ENCODE data around the gene MRPL55.

The MRPL55 gene

GRCh38 chr1:228109073-228109961 lies at the start of gene MRPL55:
Gene MRPL55 (minus strand): TSS chr1:228109299. CDS start chr1:228108260, 1,039 bp downstream.
- peak within 1 kb of the TSS; percentile 95 for H3K4me3 ChIP-seq (replicated peaks; ENCODE audit: low read depth, low read length)
- DNase-seq (ENCODE audit: low read depth) = peak; percentile 97
- no peak for TF ChIP-seq CTCF (IDR thresholded peaks at IDR 0.05; ENCODE audit: low read length, missing control alignments)

DNA sequence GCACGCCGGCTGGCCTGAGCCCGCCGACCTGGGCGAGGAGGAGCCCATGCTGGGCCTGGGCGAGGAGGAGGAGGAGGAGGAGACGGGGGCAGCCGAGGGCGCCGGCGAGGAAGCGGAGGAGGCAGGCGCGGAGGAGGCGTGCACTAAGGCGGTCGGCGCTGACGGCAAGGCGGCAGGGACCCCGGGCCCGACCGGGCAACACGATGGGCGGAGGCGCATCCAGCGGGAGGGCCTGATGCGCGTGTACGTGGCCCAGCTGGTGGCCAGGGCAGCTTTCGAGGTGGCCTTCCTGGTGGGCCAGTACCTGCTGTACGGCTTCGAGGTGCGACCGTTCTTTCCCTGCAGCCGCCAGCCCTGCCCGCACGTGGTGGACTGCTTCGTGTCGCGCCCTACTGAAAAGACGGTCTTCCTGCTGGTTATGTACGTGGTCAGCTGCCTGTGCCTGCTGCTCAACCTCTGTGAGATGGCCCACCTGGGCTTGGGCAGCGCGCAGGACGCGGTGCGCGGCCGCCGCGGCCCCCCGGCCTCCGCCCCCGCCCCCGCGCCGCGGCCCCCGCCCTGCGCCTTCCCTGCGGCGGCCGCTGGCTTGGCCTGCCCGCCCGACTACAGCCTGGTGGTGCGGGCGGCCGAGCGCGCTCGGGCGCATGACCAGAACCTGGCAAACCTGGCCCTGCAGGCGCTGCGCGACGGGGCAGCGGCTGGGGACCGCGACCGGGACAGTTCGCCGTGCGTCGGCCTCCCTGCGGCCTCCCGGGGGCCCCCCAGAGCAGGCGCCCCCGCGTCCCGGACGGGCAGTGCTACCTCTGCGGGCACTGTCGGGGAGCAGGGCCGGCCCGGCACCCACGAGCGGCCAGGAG lies 49.3 kb upstream of the MRPL55 start:
- H3K4me3 ChIP-seq (replicated peaks; ENCODE audit: low read depth, low read length) = no peak overlapping the region
- DNase-seq (ENCODE audit: low read depth) = no peak
- no peak for TF ChIP-seq CTCF (IDR thresholded peaks at IDR 0.05; ENCODE audit: low read length, missing control alignments)

DNA sequence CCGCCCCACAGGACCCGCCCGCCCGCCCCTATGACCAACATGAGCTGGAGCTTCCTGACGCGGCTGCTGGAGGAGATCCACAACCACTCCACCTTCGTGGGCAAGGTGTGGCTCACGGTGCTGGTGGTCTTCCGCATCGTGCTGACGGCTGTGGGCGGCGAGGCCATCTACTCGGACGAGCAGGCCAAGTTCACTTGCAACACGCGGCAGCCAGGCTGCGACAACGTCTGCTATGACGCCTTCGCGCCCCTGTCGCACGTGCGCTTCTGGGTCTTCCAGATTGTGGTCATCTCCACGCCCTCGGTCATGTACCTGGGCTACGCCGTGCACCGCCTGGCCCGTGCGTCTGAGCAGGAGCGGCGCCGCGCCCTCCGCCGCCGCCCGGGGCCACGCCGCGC lies 48.6 kb upstream of the MRPL55 start:
- no peak for TF ChIP-seq CTCF (IDR thresholded peaks at IDR 0.05; ENCODE audit: low read length, missing control alignments)
- H3K4me3 ChIP-seq (replicated peaks; ENCODE audit: low read depth, low read length) = no peak overlapping the region

GRCh38 chr1:228156941-228157728 lies 48.0 kb upstream of the MRPL55 start:
- no peak for TF ChIP-seq CTCF (IDR thresholded peaks at IDR 0.05; ENCODE audit: low read length, missing control alignments)
- no peak for DNase-seq (ENCODE audit: low read depth)
- no peak overlapping the region for H3K4me3 ChIP-seq (replicated peaks; ENCODE audit: low read depth, low read length)

More for the DNA sequence above, 48.6 kb upstream of the MRPL55 start:
- no peak for DNase-seq (ENCODE audit: low read depth)

GRCh38 chr1:228156515-228156881 lies 47.4 kb upstream of the MRPL55 start:
- DNase-seq (ENCODE audit: low read depth) = no peak
- H3K4me3 ChIP-seq (replicated peaks; ENCODE audit: low read depth, low read length) = no peak overlapping the region
- TF ChIP-seq CTCF (IDR thresholded peaks at IDR 0.05; ENCODE audit: low read length, missing control alignments) = no peak

Data from fibroblast of pulmonary artery (primary cell).